Esophagus squamous epithelium (tissue), 4 donors: ENCODE measurements around the gene CEP112.

Experiments
- POLR2A ChIP-seq, 4 donors: fragments of 450-650 bp; IDR thresholded peaks; one replicate each; pipeline ENCODE4 v1.6.1; 2017; ENCODE audit warnings: antibody characterized with exemption in 4 of 4, mild to moderate bottlenecking in 4 of 4, moderate library complexity in 3 of 4
- TF ChIP-seq, protein P1 (sequence below), 6 experiments: fragments of 450-650 bp in 4 of 6; fragments of 200-600 bp in 2 of 6; sonication (generic) in 2 of 6; IDR thresholded peaks; one replicate each; pipeline ENCODE4 v1.5.1; 2016 to 2019; ENCODE audit warnings: antibody characterized with exemption in 6 of 6, mild to moderate bottlenecking in 4 of 6, moderate library complexity in 4 of 6

DNA sequence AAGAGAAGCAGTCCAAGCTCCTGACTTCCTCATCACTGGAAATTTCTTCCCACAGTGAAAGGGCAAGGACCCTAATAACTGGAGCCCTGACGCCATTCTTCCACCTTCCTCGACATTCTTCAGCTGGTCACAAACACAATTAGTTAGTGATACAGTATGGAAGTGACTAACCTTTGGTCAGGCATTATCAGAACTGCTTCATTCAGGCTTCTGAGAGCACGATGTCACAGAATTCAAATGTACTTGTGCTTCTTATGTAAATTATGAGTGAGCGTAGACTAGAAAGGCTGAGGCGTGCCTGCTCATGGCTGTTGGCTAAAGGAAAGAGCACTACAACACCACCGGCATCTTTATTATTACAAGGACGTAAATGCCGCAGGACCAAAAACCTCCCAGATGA lies 327.5 kb downstream of the CEP112 start:
- TF ChIP-seq, protein P1, sequence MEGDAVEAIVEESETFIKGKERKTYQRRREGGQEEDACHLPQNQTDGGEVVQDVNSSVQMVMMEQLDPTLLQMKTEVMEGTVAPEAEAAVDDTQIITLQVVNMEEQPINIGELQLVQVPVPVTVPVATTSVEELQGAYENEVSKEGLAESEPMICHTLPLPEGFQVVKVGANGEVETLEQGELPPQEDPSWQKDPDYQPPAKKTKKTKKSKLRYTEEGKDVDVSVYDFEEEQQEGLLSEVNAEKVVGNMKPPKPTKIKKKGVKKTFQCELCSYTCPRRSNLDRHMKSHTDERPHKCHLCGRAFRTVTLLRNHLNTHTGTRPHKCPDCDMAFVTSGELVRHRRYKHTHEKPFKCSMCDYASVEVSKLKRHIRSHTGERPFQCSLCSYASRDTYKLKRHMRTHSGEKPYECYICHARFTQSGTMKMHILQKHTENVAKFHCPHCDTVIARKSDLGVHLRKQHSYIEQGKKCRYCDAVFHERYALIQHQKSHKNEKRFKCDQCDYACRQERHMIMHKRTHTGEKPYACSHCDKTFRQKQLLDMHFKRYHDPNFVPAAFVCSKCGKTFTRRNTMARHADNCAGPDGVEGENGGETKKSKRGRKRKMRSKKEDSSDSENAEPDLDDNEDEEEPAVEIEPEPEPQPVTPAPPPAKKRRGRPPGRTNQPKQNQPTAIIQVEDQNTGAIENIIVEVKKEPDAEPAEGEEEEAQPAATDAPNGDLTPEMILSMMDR (IDR thresholded peaks at IDR 0.05): no peak
- TF ChIP-seq POLR2A (IDR thresholded peaks at IDR 0.05): no peak
